ENCODE data around the gene OR5AU1.

The OR5AU1 gene

GRCh38 chr14:21155963-21156362, at the start of gene OR5AU1:
OR5AU1 (minus strand) TSS chr14:21156063; CDS start chr14:21155872, 191 bp downstream.
- DNase-seq = no peak

GRCh38 chr14:21205026-21205677, 49.3 kb upstream of the OR5AU1 start:
- DNase-seq = no peak

- DNase-seq = no peak
Measured at GRCh38 chr14:21204167-21205025, 48.5 kb upstream of the OR5AU1 start.

GRCh38 chr14:21203470-21204166, 47.8 kb upstream of the OR5AU1 start:
- DNase-seq = no peak

- DNase-seq = no peak
Measured at GRCh38 chr14:21202463-21203358, 46.8 kb upstream of the OR5AU1 start.

- no peak for DNase-seq
Measured at GRCh38 chr14:21201732-21202462, 46.0 kb upstream of the OR5AU1 start.

GRCh38 chr14:21200752-21201461, 45.0 kb upstream of the OR5AU1 start:
- no peak for DNase-seq

GRCh38 chr14:21199611-21200560, 44.0 kb upstream of the OR5AU1 start:
- no peak for DNase-seq

GRCh38 chr14:21197418-21198205, 41.7 kb upstream of the OR5AU1 start:
- no peak for DNase-seq

GRCh38 chr14:21194597-21194996, 38.7 kb upstream of the OR5AU1 start:
- DNase-seq = no peak

GRCh38 chr14:21192875-21193535, 37.1 kb upstream of the OR5AU1 start:
- DNase-seq = no peak

- DNase-seq = no peak
Measured at GRCh38 chr14:21192447-21192822, 36.6 kb upstream of the OR5AU1 start.

GRCh38 chr14:21191809-21192446, 36.1 kb upstream of the OR5AU1 start:
- DNase-seq = peak; percentile 72 to 79

GRCh38 chr14:21191261-21191808, 35.5 kb upstream of the OR5AU1 start:
- no peak for DNase-seq

- DNase-seq = no peak
Measured at GRCh38 chr14:21185491-21185890, 29.6 kb upstream of the OR5AU1 start.

- no peak for DNase-seq
Measured at GRCh38 chr14:21184254-21184653, 28.4 kb upstream of the OR5AU1 start.

GRCh38 chr14:21182166-21182565, 26.3 kb upstream of the OR5AU1 start:
- DNase-seq = no peak

GRCh38 chr14:21171128-21171527, 15.3 kb upstream of the OR5AU1 start:
- no peak for DNase-seq
